H9 (cell line): ENCODE data around the gene SGO1. TPM values are rescaled to one million over a fixed set of nuclear protein-coding genes. Genes with fewer than 3 reads are reported as not detected.

Source experiments
- DNase-seq: peaks from one replicate; pipeline ENCODE4 v3.0.0-alpha.2; 2017
- H2AFZ ChIP-seq: one replicate; pipeline ENCODE4 v1.6.1; 2013; ENCODE audit warnings: mild to moderate bottlenecking, low read length, control low read depth, moderate library complexity
- H2AK5ac ChIP-seq: 2 replicates; pipeline ENCODE4 v1.6.1; 2013; ENCODE audit warnings: low read length, control low read depth, mixed read lengths; ENCODE audit not compliant: insufficient read length
- H2BK120ac ChIP-seq: one replicate; pipeline ENCODE4 v1.6.1; 2013; ENCODE audit warnings: low read depth, mild to moderate bottlenecking, low read length, control low read depth, inconsistent platforms; ENCODE audit not compliant: poor library complexity, severe bottlenecking
- H2BK12ac ChIP-seq: 2 replicates; pipeline ENCODE4 v1.6.1; 2013; ENCODE audit warnings: low read length, control low read depth, mixed read lengths, low read depth; ENCODE audit not compliant: insufficient read length
- H2BK15ac ChIP-seq: 2 replicates; pipeline ENCODE4 v1.6.1; 2013; ENCODE audit warnings: low read depth, low read length, control low read depth
- H2BK20ac ChIP-seq: one replicate; pipeline ENCODE4 v1.6.1; 2013; ENCODE audit warnings: low read depth, mild to moderate bottlenecking, low read length, control low read depth, inconsistent platforms; ENCODE audit not compliant: poor library complexity, severe bottlenecking
- H2BK5ac ChIP-seq: 2 replicates; pipeline ENCODE4 v1.6.1; 2013; ENCODE audit warnings: low read length, control low read depth, mixed read lengths; ENCODE audit not compliant: insufficient read length
- H3K14ac ChIP-seq: 2 replicates; pipeline ENCODE4 v1.6.1; 2013; ENCODE audit warnings: low read length, control low read depth; ENCODE audit not compliant: insufficient read depth
- H3K18ac ChIP-seq: 2 replicates; pipeline ENCODE4 v1.6.1; 2013; ENCODE audit warnings: low read depth, mild to moderate bottlenecking, mixed read lengths, low read length, control low read depth; ENCODE audit not compliant: insufficient read length
- H3K23ac ChIP-seq: 2 replicates; pipeline ENCODE4 v1.6.1; 2013; ENCODE audit warnings: low read length, control low read depth, mixed read lengths, low read depth; ENCODE audit not compliant: insufficient read length
- H3K23me2 ChIP-seq: 2 replicates; pipeline ENCODE4 v1.6.1; 2013; ENCODE audit warnings: low read depth, mild to moderate bottlenecking, mixed read lengths, low read length, control low read depth; ENCODE audit not compliant: insufficient read length, poor library complexity, severe bottlenecking
- H3K27ac ChIP-seq: 2 replicates; pipeline ENCODE4 v1.5.1; 2013; ENCODE audit warnings: low read length, control low read depth, mixed read lengths, low read depth; ENCODE audit not compliant: insufficient read length
- H3K27me3 ChIP-seq: 2 replicates; pipeline ENCODE4 v1.6.1; 2013; ENCODE audit warnings: low read length, control low read depth, inconsistent platforms; ENCODE audit not compliant: insufficient read depth
- H3K4ac ChIP-seq: 2 replicates; pipeline ENCODE4 v1.6.1; 2013; ENCODE audit warnings: low read depth, mild to moderate bottlenecking, control low read depth, inconsistent platforms, low read length, moderate library complexity
- H3K4me1 ChIP-seq: 2 replicates; pipeline ENCODE4 v1.6.1; 2013; ENCODE audit warnings: low read length, control low read depth, inconsistent platforms; ENCODE audit not compliant: insufficient read depth
- H3K4me2 ChIP-seq: 2 replicates; pipeline ENCODE4 v1.6.1; 2013; ENCODE audit warnings: low read length, control low read depth, mixed read lengths; ENCODE audit not compliant: insufficient read length, insufficient read depth
- H3K56ac ChIP-seq: 2 replicates; pipeline ENCODE4 v1.6.1; 2013; ENCODE audit warnings: low read depth, mild to moderate bottlenecking, mixed read lengths, low read length, control low read depth; ENCODE audit not compliant: insufficient read length
- H3K79me1 ChIP-seq: 2 replicates; pipeline ENCODE4 v1.6.1; 2013; ENCODE audit warnings: low read depth, mild to moderate bottlenecking, moderate library complexity, low read length, control low read depth, inconsistent platforms; ENCODE audit not compliant: insufficient read depth, poor library complexity, severe bottlenecking
- H3K79me2 ChIP-seq: 2 replicates; pipeline ENCODE4 v1.6.1; 2013; ENCODE audit warnings: low read length, control low read depth, inconsistent platforms; ENCODE audit not compliant: insufficient read depth
- H3K9ac ChIP-seq: 2 replicates; pipeline ENCODE4 v1.6.1; 2013; ENCODE audit warnings: low read length, control low read depth, mixed read lengths; ENCODE audit not compliant: insufficient read length; ENCODE audit errors: extremely low read depth
- H3K9me3 ChIP-seq: one replicate; pipeline ENCODE4 v1.6.1; 2013; ENCODE audit warnings: low read depth, low read length, inconsistent platforms; ENCODE audit not compliant: control insufficient read depth
- H3T11ph ChIP-seq: one replicate; pipeline ENCODE4 v1.6.1; 2013; ENCODE audit warnings: mild to moderate bottlenecking, low read length, control low read depth, inconsistent platforms
- H4K20me1 ChIP-seq: one replicate; pipeline ENCODE4 v1.6.1; 2013; ENCODE audit not compliant: control insufficient read depth, insufficient read length, insufficient read depth
- H4K5ac ChIP-seq: 2 replicates; pipeline ENCODE4 v1.6.1; 2013; ENCODE audit warnings: low read depth, mild to moderate bottlenecking, mixed read lengths, low read length, control low read depth; ENCODE audit not compliant: insufficient read length
- H4K8ac ChIP-seq: replicated peaks from 2 replicates; pipeline ENCODE4 v1.6.1; 2013; ENCODE audit warnings: low read length, control low read depth, mixed read lengths, low read depth; ENCODE audit not compliant: insufficient read length
- H4K91ac ChIP-seq: 2 replicates; pipeline ENCODE4 v1.6.1; 2013; ENCODE audit warnings: low read depth, mild to moderate bottlenecking, moderate library complexity, mixed read lengths, low read length, control low read depth; ENCODE audit not compliant: insufficient read length
- H3K27ac Mint-ChIP-seq, 3 experiments: 2 replicates in 2 of 3; 3 replicates in 1 of 3; pipeline ENCODE4 v1.8.0; 2020 to 2021; ENCODE audit warnings: mixed read lengths in 3 of 3, mild to moderate bottlenecking in 1 of 3, moderate library complexity in 1 of 3
- H3K27me3 Mint-ChIP-seq: 2 replicates; pipeline ENCODE4 v1.8.0; 2021; ENCODE audit warnings: low read depth, mild to moderate bottlenecking, moderate library complexity, mixed read lengths
- H3K36me3 Mint-ChIP-seq, 3 experiments: 2 replicates in 2 of 3; 3 replicates in 1 of 3; pipeline ENCODE4 v1.8.0; 2020 to 2021; ENCODE audit warnings: low read depth in 3 of 3, mixed read lengths in 3 of 3; ENCODE audit not compliant: insufficient read depth in 1 of 3
- H3K4me1 Mint-ChIP-seq, 2 experiments: 2 replicates each; pipeline ENCODE4 v1.8.0; 2020; ENCODE audit warnings: mixed read lengths in 2 of 2
- H3K4me3 Mint-ChIP-seq, 2 experiments: 2 replicates in 1 of 2; 3 replicates in 1 of 2; pipeline ENCODE4 v1.8.0; 2020 to 2021; ENCODE audit warnings: mild to moderate bottlenecking in 2 of 2, mixed read lengths in 2 of 2, moderate library complexity in 1 of 2
- H3K9me3 Mint-ChIP-seq, 2 experiments: 2 replicates in 1 of 2; 3 replicates in 1 of 2; pipeline ENCODE4 v1.8.0; 2020; ENCODE audit warnings: mild to moderate bottlenecking in 2 of 2, mixed read lengths in 2 of 2, moderate library complexity in 1 of 2
- WGBS: extraction: QIAGEN DNeasy Blood & Tissue Kit; methylation state at CpG from one replicate; pipeline ENCODE4 v1.1.7; 2013; ENCODE audit warnings: missing lambda C conversion rate, low lambda C conversion rate, mixed read lengths; ENCODE audit not compliant: insufficient read length; ENCODE audit errors: extremely low coverage; 5-methylcytosine and 5-hydroxymethylcytosine counted together
- total RNA-seq: library from RNA; stranded (reverse); gene quantifications from 2 replicates; pipeline ENCODE4 v1.2.1, GENCODE V29; 2021
- TF ChIP-seq, protein P1 (sequence below): fragments of 200-600 bp; sonication (generic); conservative IDR thresholded peaks from 3 replicates; pipeline ENCODE4 v1.8.0; 2021; ENCODE audit warnings: antibody characterized with exemption, mild to moderate bottlenecking

The SGO1 gene
- total RNA-seq, 1 experiment from 2014 or later, result 30.7 TPM

GRCh38 chr3:20222274-20222673 is 36.3 kb upstream of the SGO1 start:
- Mint-ChIP-seq H3K4me3 (no peak overlapping the region), H3K27ac (peak overlapping the region; percentile 55 to 82 (median 78); a peak in 4 of 7 replicates), H3K27me3 (no peaks in the 10 kb centered on the region), H3K4me1 (peaks cover 22 to 24% of the 10 kb centered on the region in 2 experiments), H3K36me3 (peaks cover 0 to 1% (median 0%) of the 10 kb centered on the region in 3 experiments; a peak in 1 of 7 replicates), H3K9me3 (peaks cover 0 to 3% of the 10 kb centered on the region in 2 experiments; a peak in 2 of 5 replicates)
- no peaks in the 10 kb centered on the region for H4K20me1 ChIP-seq
- H3K56ac ChIP-seq, result no peak overlapping the region
- DNase-seq, result no peak
- no peak overlapping the region for H2BK5ac ChIP-seq
- H3K4me1 ChIP-seq, result peaks cover 5% of the 10 kb centered on the region
- no peak overlapping the region for H4K5ac ChIP-seq
- no peak overlapping the region for H3K4me2 ChIP-seq
- no peak overlapping the region for H3K27ac ChIP-seq
- no peak overlapping the region for H2AK5ac ChIP-seq
- H3K4ac ChIP-seq, result no peak overlapping the region
- no peaks in the 10 kb centered on the region for H3K23me2 ChIP-seq
- H2AFZ ChIP-seq, result no peak overlapping the region
- no peaks in the 10 kb centered on the region for H3K79me1 ChIP-seq
- no peak overlapping the region for H2BK120ac ChIP-seq
- H3K79me2 ChIP-seq, result no peaks in the 10 kb centered on the region
- no peak overlapping the region for H2BK20ac ChIP-seq
- H3K14ac ChIP-seq, result no peak overlapping the region
- no peak overlapping the region for H2BK12ac ChIP-seq
- no peak overlapping the region for H3K23ac ChIP-seq
- no peak overlapping the region for H4K91ac ChIP-seq
- no peak overlapping the region for H2BK15ac ChIP-seq
- no peak overlapping the region for H4K8ac ChIP-seq
- H3K27me3 ChIP-seq, result no peaks in the 10 kb centered on the region
- no peak overlapping the region for H3K9ac ChIP-seq
- no peak overlapping the region for H3K18ac ChIP-seq
- no peak overlapping the region for H3T11ph ChIP-seq
- TF ChIP-seq, protein P1, sequence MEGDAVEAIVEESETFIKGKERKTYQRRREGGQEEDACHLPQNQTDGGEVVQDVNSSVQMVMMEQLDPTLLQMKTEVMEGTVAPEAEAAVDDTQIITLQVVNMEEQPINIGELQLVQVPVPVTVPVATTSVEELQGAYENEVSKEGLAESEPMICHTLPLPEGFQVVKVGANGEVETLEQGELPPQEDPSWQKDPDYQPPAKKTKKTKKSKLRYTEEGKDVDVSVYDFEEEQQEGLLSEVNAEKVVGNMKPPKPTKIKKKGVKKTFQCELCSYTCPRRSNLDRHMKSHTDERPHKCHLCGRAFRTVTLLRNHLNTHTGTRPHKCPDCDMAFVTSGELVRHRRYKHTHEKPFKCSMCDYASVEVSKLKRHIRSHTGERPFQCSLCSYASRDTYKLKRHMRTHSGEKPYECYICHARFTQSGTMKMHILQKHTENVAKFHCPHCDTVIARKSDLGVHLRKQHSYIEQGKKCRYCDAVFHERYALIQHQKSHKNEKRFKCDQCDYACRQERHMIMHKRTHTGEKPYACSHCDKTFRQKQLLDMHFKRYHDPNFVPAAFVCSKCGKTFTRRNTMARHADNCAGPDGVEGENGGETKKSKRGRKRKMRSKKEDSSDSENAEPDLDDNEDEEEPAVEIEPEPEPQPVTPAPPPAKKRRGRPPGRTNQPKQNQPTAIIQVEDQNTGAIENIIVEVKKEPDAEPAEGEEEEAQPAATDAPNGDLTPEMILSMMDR, result no peak
- H3K9me3 ChIP-seq, result no peaks in the 10 kb centered on the region
- no CpG with 5 or more reads among the region's 2 CpGs for WGBS
